Measurements from ENCODE around the gene ANKRD24. TPM values are rescaled to one million over a fixed set of nuclear protein-coding genes. Genes with fewer than 3 reads are reported as not detected.

The ANKRD24 gene
- total and polyA plus RNA-seq, 2 of the 13 experiments (the other 11 are each of a cell fraction or from before 2014, with no cell fraction given), result 0.13 to 0.24 TPM

- TF ChIP-seq GRHL1 (CRISPR knock-in tag; conservative IDR thresholded peaks at IDR 0.05) (no peak), XBP1 (CRISPR knock-in tag; IDR thresholded peaks at IDR 0.05) (no peak), TRIM22 (IDR thresholded peaks at IDR 0.05) (no peak), TIGD3 (CRISPR knock-in tag; IDR thresholded peaks at IDR 0.05; ENCODE audit: borderline replicate concordance) (no peak), DPF2 (CRISPR knock-in tag; IDR thresholded peaks at IDR 0.05; ENCODE audit: borderline replicate concordance, low read depth) (0 out of 2 replicates have a peak, but pooled peaks have one; percentile 40), SMAD1 (CRISPR knock-in tag; IDR thresholded peaks at IDR 0.05; ENCODE audit: borderline replicate concordance, low read depth) (no peak), TBP (CRISPR knock-in tag; IDR thresholded peaks at IDR 0.05) (no peak), CEBPZ (IDR thresholded peaks at IDR 0.05; ENCODE audit: low read length) (no peak), ARID4A (CRISPR knock-in tag; IDR thresholded peaks at IDR 0.05; ENCODE audit: borderline replicate concordance) (no peak; the same call in 1 of the 2 replicates), NCOR1 (IDR thresholded peaks at IDR 0.05; ENCODE audit: borderline replicate concordance, low read length) (peak; percentile 33; the same call in 1 of the 2 replicates), ZBTB33 (CRISPR knock-in tag; IDR thresholded peaks at IDR 0.05) (no peak), CCAR2 (optimal IDR thresholded peaks at IDR 0.05; ENCODE audit: low read depth, low read length) (no peak), ZNF543 (CRISPR knock-in tag; IDR thresholded peaks at IDR 0.05) (no peak)
These were observed 32.8 kb upstream of the ANKRD24 start (continued) for GRCh38 chr19:4149518-4150288.
